NCI-H1105 (cell line): ENCODE results near the gene SIGMAR1.
A peak's percentile ranks its signal among the peaks of the same experiment; 100 is the strongest.
"Not testable (repeated sequence)": the region's sequence is repeated elsewhere in the genome, so short reads cannot be mapped to it uniquely, and the experiment has no call there.

Source experiments
- DNase-seq: peaks from one replicate; lab custom pipeline; 2025; lab: John Stamatoyannopoulos, UW

Gene SIGMAR1

DNA sequence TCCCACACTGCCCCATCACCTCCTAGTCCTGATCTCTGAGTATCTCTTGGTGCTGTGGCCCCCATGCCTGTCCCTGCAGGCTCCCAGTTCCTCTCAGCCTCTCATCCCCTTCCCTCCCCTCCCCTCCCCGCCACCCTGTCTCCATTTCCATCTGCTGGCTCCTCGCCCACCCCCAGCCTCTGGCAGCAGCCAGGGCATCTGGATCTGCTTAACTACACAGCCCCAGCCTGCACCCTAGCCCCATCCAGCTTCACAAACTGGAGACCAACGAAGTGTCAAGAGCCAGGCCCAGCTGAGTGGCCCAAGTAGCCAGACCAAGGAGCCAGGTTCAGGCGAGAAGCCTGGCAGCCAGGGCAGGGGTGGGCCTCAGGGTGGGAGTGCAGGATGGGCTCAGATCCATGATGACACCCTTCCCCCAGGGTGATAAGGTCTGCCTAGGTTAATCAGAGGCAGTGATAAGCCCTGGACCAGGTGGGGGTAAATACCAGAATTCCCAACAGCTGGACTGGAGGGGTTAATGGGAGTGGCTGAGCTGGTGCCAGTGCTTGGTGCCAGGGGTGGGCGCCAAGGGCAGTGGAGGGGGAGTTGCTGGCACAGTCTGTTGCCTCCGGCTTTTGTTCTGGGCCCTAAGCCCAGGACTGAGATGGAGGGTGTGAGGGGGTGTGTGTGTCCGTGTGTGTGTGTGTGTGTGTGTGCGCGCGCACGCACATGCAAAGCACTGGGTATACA, 16.9 kb upstream of the SIGMAR1 start:
- peak; percentile 61 for DNase-seq

DNA sequence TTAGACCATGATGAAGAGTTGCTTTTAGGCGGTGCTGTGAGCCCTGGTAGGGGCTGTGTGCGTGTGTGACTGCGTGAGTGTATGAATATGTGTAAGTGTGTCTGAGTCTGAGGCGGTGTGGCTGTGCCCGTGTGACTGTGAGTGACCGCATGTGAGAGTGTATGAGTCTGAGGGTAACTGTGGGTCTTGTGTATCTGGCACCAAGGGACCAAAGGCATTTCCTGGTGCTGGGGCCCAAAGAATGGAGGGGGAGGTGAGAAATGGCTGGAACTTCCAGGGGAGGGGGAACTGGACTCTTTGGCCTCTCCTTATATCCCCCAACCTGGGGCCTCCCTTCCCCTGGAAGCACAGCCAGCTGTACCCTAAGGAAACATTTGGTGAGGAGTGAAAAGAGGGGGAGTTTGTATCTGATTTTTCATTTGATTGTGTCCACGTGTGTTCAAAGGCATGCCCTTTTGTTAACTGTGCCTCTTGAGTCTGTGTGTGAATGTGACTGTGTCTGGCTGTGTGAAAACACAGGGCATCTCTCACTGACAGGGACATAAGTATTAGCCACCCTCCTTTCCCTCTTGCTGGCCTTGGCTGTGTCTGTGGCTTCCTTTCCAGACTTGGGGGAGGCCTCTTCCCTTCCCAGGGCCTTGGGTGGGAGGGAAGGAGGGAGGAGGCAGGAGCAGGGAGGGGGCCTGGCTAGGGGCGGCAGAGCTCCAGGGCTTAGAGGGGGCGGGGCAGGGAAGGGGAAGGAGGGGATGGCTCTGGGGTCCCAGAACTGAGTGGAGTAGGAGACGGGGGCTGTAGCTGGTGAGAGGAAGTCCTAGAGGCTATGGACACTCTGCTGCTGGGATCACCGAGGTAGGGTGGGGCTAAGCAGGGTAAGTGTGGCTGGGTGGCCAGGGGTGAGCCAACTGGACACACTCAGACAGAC, 15.8 kb upstream of the SIGMAR1 start:
- no peak for DNase-seq

DNA sequence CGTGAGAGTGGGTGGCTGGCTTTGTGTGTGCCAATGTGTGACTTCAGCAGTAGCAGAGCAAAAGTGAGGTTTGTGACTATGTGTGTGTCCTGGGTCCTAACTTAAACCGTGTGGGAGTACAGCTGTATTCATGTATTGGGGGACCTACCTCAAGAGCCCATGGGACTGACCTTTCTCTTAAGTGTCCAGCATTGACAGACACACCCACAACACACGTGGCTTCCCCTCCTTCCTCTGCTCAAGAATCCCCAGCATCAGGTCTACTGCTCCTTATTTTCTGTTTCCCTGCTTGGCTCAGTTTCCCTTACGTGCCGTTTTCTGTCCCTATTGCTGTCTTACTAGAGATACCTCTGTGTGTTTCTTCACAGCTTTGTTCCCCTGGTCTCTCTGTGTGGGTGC, 15.0 kb upstream of the SIGMAR1 start:
- DNase-seq: no peak

DNA sequence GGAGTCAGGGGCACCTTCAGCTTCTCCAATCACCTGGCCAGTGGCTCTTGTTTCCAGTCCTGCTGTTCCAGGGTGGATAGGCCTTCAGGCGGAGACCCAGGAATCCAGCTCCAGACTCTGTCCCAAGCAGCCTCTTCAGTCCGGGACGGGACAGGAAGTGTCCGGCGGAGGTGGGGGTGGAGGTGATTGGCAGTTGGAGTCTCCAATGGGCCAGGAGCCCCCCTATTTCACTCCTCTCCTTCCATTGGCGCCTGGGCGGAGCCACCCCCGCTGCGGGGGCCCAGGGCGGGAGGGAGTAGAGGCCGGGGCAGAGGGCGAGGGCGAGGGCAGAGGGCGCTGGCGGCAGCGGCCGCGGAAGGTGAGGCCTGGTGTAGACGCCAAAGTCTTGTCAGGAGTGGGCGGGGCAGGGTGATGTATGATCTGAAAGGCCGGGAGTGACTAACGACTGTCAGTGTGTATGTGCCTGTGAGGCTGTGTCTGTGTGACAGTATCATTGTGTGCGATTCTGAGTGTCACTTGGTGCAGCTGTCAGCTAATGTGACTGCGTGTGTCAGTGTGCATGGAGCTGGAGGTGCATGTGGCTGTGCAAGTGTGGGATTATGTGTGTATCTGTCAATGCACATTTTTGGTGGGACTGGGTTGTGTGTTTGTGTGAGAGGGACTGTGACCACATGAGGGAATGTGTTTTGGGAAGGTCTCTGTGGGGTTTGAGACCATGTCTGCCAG, 14.5 kb upstream of the SIGMAR1 start, which contains the start of gene IL11RA:
TSS of gene IL11RA (plus strand) at position 310 of the 726 bp plus-strand sequence. CDS start 3,033 bp downstream, outside the sequence.
- peak; percentile 22 for DNase-seq

DNA sequence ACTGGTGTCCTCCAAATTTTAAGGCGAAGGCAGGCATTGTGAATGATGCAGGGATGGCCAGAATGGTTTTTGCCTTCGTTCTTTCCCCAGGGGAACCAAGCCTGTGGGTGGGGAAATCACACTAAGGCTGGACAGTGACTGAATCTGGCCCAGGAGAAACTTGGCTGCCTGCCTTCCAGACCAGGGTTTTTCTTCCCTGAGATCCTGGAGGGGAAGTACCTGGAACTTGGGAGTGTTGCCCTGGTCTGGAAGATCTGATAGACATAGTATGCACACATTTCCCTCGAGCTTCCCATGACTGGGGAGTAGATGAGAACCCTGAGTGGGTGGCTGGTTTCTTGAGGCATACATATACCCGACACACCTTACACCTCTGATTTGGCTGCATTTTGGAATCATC, 13.7 kb upstream of the SIGMAR1 start:
- no peak for DNase-seq

DNA sequence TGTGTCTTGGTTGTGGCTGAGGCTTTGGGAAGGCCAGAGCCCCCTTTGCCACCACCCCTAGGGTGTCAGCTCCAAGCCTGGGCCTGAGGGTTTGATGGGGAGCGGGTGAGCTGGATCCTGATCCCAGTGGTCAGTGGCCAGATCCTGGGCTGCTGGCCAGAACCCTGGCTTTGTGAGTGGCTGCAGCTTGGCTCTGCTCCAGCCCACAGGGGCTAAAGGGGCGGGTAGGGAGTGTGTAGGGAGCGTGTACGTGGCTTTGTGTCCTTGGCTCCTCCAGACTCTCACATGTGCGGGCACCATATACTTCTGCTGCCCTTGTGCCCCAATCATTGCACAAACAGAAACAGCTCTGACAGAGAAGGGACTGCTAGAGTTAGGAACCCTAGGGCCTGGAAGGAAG, 13.2 kb upstream of the SIGMAR1 start:
- no peak for DNase-seq

DNA sequence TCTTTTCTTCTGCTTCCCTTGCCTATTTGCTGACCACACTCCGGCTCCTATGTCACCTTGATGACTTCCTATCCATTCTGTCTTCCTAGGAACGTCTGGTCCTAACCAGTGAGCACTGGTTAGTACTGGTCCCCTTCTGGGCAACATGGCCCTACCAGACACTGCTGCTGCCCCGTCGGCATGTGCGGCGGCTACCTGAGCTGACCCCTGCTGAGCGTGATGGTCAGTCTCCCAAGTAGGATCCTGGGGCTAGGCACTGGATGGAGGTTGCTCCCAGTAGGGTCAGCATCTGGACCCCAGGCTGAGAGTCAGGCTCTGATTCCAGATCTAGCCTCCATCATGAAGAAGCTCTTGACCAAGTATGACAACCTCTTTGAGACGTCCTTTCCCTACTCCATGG, 11.1 kb upstream of the SIGMAR1 start:
- no peak for DNase-seq

DNA sequence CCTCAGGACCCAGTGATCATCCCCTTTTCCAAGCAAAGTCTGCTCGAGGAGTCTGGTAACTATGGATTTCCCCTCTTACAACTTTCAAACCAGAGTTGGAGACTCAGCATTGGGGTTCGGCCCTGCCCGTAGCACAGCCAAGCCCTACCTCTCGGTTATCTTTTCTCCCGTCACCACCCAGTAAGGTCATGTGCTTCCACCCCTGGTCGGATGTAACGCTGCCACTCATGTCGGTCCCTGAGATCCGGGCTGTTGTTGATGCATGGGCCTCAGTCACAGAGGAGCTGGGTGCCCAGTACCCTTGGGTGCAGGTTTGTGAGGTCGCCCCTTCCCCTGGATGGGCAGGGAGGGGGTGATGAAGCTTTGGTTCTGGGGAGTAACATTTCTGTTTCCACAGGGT, 10.1 kb upstream of the SIGMAR1 start:
- DNase-seq: no peak

DNA sequence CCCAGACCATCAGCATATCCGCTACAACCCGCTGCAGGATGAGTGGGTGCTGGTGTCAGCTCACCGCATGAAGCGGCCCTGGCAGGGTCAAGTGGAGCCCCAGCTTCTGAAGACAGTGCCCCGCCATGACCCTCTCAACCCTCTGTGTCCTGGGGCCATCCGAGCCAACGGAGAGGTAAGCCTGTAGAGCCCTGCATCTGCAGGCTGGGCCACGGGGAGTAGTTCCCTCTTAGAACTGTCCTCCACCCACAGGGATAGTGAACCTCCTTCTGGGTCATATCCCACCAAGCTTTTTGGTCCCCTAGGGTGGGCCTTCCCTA, 9.5 kb upstream of the SIGMAR1 start:
- no peak for DNase-seq

DNA sequence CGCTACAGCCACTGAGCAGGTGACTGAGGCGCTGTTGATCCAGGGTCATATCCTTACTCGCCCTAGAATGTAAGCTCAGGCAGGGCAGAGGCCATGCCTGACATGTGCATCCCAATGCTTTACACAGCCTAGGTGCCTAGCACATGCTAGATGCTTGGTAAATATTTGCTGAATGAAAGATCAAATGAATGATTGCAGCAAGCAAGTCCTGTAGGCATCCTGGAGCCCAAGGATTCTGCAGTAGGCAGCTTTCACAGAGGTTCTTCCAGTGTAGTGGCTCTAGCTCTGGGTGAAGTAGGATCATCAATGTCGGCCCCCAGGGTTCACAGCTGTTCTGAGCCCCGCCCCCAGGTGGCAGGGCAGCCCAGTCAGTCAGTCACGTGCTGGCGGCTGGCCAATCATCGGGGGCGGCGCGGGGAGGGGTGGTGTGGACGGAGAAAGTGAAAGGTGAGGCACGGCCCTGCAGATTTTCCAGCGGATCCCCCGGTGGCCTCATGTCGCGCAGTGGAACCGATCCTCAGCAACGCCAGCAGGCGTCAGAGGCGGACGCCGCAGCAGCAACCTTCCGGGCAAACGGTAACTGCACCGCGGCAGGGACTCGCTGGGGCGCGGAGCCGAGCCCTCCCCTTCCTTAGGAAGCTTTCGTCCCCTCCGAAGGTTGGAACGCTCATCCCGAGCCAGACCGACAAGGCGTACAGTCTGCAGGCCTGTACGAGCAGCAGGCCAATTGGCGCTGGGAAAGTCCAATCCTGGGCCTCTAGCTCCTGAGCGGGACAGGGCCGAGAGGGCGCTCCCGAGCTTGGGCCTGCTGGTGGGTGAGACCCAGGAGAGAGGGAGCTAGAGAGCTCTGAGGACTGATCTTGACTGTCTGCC, 8.9 kb upstream of the SIGMAR1 start, which contains the start of gene GALT:
TSS of gene GALT (plus strand) at position 465 of the 873 bp plus-strand sequence. CDS start at position 495, 30 bp downstream.
- DNase-seq: peak; percentile 90

DNA sequence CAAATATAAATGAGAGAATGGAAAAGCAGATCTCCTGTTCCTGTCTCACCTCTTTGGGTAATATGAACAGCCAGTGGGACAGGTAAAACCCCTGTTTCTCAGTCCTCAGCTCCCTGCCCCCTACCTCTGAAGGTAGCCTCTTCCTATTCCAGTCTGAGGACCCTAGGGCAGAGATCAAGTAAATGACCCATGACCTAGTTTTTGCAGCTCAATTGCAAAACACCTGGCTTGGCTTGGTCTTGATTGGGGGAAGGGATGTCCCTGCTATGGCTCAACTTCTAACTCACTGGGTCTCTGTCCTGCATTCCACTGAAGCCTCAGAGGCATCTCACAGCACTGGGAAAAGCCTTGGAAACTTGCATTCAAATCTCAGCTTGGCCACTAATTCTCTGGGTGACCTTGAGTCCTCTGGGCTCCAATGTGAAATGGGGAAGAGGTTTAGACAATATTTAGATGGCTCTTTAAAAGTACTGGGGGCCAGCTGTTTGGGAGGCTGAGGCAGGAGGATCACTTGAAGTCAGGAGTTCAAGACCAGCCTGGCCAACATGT, 7.3 kb upstream of the SIGMAR1 start:
- DNase-seq: no peak

DNA sequence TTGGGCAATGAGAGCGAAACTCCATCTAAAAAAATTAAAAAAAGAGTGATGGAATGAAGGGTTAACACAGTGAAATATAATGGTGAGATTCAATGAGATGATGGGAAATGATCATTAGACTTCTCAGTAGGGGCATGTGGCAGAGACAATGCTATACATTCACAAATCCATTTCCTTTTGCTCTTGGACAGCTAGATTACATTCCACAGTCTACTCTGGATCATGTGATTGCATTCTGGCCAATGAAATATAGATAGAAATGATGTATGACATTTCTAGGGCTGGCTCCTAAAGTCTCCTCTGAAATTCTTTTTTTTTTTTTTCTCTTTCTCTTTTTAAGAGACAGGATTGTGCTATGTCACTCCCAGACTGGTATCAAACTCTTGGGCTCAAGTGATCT, 5.1 kb upstream of the SIGMAR1 start:
- DNase-seq: no peak

DNA sequence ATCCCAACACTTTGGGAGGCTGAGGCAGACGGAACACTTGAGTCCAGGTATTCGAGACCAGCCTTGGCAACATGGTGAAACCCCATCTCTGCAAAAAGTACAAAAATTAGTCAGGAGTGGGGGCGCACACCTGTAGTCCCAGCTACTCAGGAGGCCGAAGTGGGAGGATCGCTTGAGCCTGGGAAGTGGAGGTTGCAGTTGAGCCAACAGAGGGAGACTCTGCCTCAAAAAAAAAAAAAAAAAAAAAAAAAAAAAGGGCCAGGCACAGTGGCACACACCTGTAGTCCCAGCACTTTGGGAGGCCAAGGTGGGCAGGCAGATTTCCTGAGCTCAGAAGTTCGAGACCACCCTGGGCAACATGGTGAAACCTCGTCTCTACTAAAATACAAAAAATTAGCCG, 1.7 kb upstream of the SIGMAR1 start:
- not testable (repeated sequence) for DNase-seq

DNA sequence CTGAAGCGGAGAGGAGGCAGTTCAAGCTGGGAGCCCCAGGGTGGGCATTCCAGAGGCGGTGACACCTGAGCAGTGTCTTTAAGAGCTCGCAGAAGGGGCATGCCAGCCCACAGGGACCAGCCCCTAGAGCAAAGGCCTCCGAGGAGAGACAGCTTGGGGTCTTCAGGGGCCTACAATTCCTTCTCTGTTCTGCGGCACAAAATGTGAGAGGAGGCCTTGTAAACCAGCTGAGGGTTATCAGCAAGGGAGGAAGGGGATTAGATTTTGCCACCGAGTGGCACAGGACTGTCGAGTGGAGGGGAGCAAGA, 505 bp upstream of the SIGMAR1 start:
- no peak for DNase-seq

DNA sequence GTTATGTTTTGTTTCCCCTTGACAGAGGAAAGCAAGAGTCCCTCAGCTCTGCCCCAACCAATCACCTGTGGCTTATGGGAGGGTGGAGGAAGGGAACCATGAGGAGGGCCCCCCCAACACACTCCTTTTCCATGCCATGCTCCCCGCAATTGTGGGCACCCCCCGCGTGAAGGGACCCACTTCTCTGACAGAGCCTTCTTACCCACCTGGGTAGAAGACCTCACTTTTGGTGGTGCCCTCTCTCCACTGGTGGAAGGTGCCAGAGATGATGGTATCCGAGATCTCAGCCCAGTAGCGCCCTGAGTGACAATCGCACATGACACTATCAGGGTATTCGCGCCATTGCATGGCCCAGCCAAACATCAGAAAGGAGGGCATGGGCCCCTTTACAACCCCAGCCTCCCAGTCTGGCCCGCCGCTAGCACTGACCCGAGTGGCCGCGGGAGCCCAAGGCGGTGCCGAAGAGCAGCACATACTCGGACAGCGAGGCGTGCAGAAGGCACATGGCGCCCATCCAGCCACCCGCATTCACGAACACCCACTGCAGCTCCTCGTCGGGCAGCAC, 714 bp downstream of the SIGMAR1 start:
- DNase-seq: no peak

DNA sequence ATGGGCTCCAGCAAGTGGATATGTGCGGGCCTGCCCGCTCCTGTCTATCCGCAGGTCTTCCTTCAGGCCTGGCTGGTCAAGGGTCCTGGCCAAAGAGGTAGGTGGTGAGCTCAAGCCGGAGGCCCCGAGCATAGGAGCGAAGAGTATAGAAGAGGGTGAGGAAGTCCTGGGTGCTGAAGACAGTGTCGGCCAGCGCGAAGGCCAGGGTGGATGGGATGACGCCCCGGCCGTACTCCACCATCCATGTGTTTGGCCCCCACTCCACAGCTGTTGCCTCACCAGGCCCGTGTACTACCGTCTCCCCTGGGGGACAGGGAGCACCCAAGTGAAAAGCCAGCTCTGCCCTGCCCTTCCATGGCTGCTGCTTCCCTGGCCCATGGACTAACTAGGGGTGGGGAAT, 2.0 kb downstream of the SIGMAR1 start:
- DNase-seq: no peak

DNA sequence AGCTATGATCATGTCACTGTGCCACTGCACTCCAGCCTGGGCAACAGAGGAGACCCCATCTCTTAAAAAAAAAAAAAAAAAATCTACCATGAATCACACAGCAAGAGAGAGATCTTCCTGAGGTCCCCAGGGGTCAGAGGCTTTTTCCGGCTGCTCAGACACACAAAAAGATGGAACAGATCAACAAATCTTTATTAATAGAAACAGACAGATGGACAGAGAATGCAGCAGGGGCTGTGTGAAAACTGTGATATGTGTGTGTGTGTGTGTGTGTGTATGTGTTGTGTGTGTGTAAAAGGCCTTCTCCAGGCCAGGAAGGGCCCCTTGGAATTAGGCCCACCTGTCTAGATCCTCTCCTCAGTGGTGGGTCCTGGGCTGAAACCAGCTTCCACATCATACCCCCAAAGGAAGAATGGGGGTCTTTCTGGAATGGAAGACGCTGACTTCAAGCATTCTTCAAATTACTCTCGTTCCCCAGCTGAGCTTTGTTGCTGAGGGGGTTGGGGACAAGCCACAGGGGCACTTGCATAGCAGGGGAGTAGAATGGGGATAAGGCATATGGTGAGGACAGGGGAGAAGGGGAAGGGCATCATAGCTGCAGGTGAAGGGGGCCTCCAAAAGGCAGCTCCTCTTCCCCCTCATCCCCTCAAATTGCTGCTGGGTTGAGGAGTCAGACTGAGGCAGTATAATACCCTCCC, 2.9 kb downstream of the SIGMAR1 start:
- no peak for DNase-seq

DNA sequence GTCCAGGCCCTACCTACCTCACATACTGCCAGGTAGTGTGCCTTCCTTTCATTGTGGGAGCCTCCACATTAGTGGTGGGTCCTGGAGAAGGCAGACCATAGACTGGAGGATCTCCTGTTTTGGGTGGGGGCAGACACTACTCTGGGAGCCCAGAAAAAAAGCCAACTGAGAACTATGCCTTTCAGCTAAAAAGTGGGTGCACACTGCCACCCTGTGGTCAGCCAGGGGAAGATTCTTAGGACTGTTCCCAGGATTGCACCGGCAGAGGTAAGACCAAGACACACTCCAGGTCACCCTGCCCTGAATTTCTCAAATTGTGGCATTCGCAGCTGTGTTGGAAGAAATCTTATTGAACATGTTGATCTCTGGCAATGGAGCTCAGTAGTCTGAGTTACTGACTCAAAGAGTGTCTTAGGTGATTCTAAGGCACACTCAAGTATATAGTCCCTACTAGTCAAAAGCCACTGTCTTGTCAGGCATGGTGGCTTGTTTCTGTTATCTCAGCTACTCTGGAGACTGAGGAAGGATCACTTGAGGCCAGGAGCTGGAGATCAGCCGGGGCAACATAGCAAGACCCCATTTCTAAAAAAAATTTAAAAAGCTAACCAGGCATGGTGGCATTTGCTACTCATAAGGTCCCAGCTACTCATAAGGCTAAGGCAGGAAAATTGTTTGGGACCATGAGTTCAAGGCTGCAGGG, 3.6 kb downstream of the SIGMAR1 start:
- DNase-seq: peak; percentile 46

DNA sequence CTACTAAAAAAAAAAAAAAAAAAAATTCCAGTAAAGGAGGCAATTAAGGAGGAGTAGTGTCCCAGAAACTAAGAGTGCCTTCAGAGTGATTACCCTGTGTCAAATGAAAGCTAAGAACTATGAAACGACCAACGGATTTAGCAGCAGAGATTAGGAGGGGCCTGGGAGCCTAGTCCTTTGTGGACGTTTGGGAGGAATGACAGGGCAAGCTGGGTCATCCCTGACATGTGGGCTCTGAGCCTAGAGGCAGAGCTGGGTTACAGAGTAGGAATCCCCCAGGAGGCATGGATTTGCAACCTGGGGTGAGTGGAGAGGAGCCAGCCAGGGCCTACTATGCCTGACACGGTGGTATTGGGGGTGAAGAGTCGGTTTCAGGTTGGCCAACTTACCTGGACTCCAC, 4.4 kb downstream of the SIGMAR1 start:
- DNase-seq: no peak
